ENCODE results near the gene ENDOV.

DNA sequence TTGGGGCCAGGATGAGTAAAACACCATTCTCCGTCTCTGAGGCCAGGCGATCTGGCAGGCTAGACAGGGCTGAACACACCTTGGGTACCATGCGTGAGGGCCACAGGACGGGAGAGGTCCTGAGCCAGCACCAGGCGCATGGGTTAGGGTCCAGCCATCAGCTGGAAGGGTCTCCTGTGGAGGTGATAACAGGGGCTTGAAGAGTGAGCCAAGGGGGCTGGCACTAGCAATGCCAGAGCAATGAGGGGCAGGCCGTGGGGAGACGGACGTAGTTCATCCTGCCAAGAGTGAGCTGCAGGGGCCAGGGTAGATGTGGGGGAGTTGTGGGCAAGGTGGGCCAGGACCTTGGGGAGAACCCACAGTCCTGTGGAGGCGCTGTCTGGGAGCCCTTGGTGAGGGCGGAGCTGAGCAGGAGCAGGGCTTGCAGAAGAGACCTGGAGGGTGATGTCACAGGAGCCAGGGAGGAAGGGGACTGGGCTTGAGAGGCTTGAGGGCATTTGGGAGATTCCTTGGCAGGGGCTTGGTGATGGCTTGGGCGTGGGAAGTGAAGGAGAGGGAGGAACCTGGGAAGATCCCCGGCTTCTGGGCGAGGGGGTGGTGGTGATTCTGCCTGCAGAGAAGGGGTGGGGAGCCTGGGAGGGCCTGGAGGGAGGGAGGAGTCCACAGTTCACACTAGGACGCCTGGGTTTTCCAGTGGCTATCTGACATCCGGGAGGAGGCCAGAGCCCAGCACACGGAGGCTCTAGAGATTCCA lies 67.8 kb downstream of the ENDOV start:
- TF ChIP-seq JUN (IDR thresholded peaks at IDR 0.05; ENCODE audit: borderline replicate concordance, insufficient read depth, insufficient read length, low read depth) (no peak), CTCF (IDR thresholded peaks at IDR 0.05; ENCODE audit: extremely low read depth in 1 of 2, insufficient read depth in 1 of 2, low read depth in 1 of 2, low read length in 2 of 2) (no peak), EZH2 (IDR thresholded peaks at IDR 0.05; ENCODE audit: borderline replicate concordance, low read depth, low read length, severe bottlenecking) (no peak), POLR2A (IDR thresholded peaks at IDR 0.05; ENCODE audit: low read depth, low read length) (no peak), FOS (IDR thresholded peaks at IDR 0.05; ENCODE audit: borderline replicate concordance, insufficient read depth, low read length) (no peak), POLR2AphosphoS5 (IDR thresholded peaks at IDR 0.05; ENCODE audit: insufficient read depth, low read depth, low read length) (no peak)

Data from endothelial cell of umbilical vein (primary cell).